Effector CD4-positive, alpha-beta T cell (primary cell): ENCODE results near the gene OR51B2.

Experiments
- DNase-seq: peaks from one replicate; pipeline ENCODE4 v3.0.0-alpha.2; 2020

The OR51B2 gene

DNA sequence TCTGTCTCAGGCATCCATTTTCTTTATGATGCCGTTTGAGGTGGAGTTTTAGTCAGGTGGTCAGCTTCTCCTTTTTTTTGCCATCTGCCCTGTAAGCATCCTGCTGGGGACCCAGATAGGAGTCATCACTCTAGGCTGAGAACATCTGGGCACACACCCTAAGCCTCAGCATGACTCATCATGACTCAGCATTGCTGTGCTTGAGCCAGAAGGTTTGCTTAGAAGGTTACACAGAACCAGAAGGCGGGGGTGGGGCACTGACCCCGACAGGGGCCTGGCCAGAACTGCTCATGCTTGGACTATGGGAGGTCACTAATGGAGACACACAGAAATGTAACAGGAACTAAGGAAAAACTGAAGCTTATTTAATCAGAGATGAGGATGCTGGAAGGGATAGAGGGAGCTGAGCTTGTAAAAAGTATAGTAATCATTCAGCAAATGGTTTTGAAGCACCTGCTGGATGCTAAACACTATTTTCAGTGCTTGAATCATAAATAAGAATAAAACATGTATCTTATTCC, 43.5 kb downstream of the OR51B2 start:
- DNase-seq: no peak

DNA sequence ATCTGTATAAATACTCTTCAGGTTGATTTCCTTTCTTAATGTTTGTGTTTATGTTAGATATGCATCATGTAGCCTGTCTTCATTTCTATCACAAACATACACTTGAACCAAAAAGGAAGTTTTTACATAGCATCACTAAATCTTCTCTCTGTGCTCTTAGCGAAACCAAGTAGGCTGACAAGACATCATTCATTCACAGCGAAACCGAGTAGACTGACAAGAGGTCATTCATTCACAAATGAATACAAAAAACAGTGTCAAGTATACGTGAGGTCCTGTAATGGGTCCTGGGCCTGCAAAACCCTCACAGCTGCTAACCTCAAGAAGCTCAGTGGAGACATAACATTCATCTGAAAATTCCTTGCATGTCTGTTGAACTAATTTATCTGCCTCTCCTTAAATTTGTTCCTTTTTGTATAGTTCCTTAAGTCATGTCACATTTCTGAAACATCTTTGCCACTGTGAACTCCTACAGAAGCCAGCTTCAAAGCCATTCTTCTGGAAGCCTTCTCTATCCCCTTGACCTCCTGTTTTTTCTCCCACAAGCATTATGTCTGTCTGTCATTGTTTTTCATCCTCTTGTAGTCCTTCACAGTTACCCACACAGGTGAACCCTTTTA, 44.5 kb downstream of the OR51B2 start:
- no peak for DNase-seq

GRCh38 chr11:5277807-5278382, 46.2 kb downstream of the OR51B2 start:
- DNase-seq: no peak

GRCh38 chr11:5276697-5277096, 47.4 kb downstream of the OR51B2 start:
- DNase-seq: no peak

GRCh38 chr11:5275369-5276110, 48.6 kb downstream of the OR51B2 start:
- DNase-seq: no peak

DNA sequence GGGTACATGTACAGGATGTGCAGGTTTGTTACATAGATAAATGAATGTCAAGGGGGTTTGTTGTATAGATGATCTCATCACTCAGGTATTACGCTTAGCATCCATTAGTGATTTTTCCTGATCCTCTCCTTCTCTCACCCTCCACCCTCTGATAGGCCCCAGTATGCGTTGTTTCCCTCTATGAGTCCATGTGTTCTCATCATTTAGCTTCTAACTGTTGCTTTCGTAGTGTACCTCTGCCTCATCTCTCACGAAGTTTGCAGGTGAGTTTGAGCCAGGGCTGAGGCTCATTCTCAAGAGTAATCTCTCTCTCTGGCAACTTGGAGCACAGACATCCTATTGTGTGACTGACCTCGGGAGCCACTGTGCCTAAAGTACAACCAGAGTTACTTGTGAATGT, 49.7 kb downstream of the OR51B2 start:
- DNase-seq: no peak
